Inflammatory macrophage treated with lipopolysaccharide for 4 hours (primary cell): Measurements from ENCODE around the gene UNK.
"Not testable (repeated sequence)": the region's sequence is repeated elsewhere in the genome, so short reads cannot be mapped to it uniquely, and the experiment has no call there.

Source experiments
- DNase-seq: peaks from one replicate; pipeline ENCODE4 v3.0.0-alpha.2; 2020

UNK gene

GRCh38 chr17:75754378-75755204, 30.0 kb upstream of the UNK start:
- DNase-seq: peak; percentile 37

- no peak for DNase-seq
These were observed 29.3 kb upstream of the UNK start for GRCh38 chr17:75755205-75755901.

GRCh38 chr17:75755990-75756389, 28.6 kb upstream of the UNK start:
- peak; percentile 79 for DNase-seq

GRCh38 chr17:75756451-75757085, 28.0 kb upstream of the UNK start:
- DNase-seq: no peak

GRCh38 chr17:75757086-75757681, 27.4 kb upstream of the UNK start:
- no peak for DNase-seq

- no peak for DNase-seq
These were observed 26.3 kb upstream of the UNK start for GRCh38 chr17:75758131-75758905.

GRCh38 chr17:75759457-75759856, 25.1 kb upstream of the UNK start:
- no peak for DNase-seq

GRCh38 chr17:75759978-75760640, 24.5 kb upstream of the UNK start:
- not testable (repeated sequence) for DNase-seq

GRCh38 chr17:75762513-75763268, 21.9 kb upstream of the UNK start:
- DNase-seq: no peak

- no peak for DNase-seq
These were observed 21.4 kb upstream of the UNK start for GRCh38 chr17:75763269-75763607.

GRCh38 chr17:75763613-75764416, 20.8 kb upstream of the UNK start:
- no peak for DNase-seq

- DNase-seq: no peak
These were observed 20.2 kb upstream of the UNK start for GRCh38 chr17:75764417-75764710.

GRCh38 chr17:75764711-75765421, 19.7 kb upstream of the UNK start, which contains the start of gene GALK1:
Gene GALK1, minus strand, starts transcription at chr17:75765192. Its CDS starts 56 bp downstream, at chr17:75765136.
- DNase-seq: peak; percentile 72

GRCh38 chr17:75765981-75766380, 18.6 kb upstream of the UNK start:
- DNase-seq: no peak

GRCh38 chr17:75767881-75768280, 16.7 kb upstream of the UNK start:
- no peak for DNase-seq

GRCh38 chr17:75769536-75769935, 15.1 kb upstream of the UNK start:
- DNase-seq: no peak

- no peak for DNase-seq
These were observed 13.0 kb upstream of the UNK start for GRCh38 chr17:75771334-75772281.

GRCh38 chr17:75773121-75773807, 11.3 kb upstream of the UNK start:
- DNase-seq: no peak
